ENCODE measurements around the gene GPR108.

- TF ChIP-seq, protein P1, sequence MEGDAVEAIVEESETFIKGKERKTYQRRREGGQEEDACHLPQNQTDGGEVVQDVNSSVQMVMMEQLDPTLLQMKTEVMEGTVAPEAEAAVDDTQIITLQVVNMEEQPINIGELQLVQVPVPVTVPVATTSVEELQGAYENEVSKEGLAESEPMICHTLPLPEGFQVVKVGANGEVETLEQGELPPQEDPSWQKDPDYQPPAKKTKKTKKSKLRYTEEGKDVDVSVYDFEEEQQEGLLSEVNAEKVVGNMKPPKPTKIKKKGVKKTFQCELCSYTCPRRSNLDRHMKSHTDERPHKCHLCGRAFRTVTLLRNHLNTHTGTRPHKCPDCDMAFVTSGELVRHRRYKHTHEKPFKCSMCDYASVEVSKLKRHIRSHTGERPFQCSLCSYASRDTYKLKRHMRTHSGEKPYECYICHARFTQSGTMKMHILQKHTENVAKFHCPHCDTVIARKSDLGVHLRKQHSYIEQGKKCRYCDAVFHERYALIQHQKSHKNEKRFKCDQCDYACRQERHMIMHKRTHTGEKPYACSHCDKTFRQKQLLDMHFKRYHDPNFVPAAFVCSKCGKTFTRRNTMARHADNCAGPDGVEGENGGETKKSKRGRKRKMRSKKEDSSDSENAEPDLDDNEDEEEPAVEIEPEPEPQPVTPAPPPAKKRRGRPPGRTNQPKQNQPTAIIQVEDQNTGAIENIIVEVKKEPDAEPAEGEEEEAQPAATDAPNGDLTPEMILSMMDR (optimal IDR thresholded peaks at IDR 0.05 in 1 of 3, IDR thresholded peaks at IDR 0.05 in 1 of 3, conservative IDR thresholded peaks at IDR 0.05 in 1 of 3; ENCODE audit: extremely low read depth in 1 of 3, insufficient read depth in 2 of 3, low read length in 3 of 3): no peak
- no peak for TF ChIP-seq EZH2 (IDR thresholded peaks at IDR 0.05; ENCODE audit: low read length)
These were observed 40.1 kb upstream of the GPR108 start for GRCh38 chr19:6777434-6777833.

Data from keratinocyte (primary cell).